Endothelial cell (in vitro differentiated cells): Measurements from ENCODE around the gene PEX10. TPM values are rescaled to one million over a fixed set of nuclear protein-coding genes. Genes with fewer than 3 reads are reported as not detected.
A peak's percentile ranks its signal among the peaks of the same experiment; 100 is the strongest.

ENCODE experiments used
- DNase-seq: peaks from one replicate; pipeline ENCODE4 v3.0.0; 2021; ENCODE audit warnings: low spot score
- H3K27ac Mint-ChIP-seq: one replicate; pipeline ENCODE4 v1.8.0; 2021; ENCODE audit warnings: mixed read lengths, inconsistent platforms; ENCODE audit not compliant: unreplicated experiment
- H3K27me3 Mint-ChIP-seq: one replicate; pipeline ENCODE4 v1.8.0; 2021; ENCODE audit warnings: mild to moderate bottlenecking, moderate library complexity, mixed read lengths, inconsistent platforms; ENCODE audit not compliant: unreplicated experiment
- H3K36me3 Mint-ChIP-seq: one replicate; pipeline ENCODE4 v1.8.0; 2021; ENCODE audit warnings: mild to moderate bottlenecking, low read depth, mixed read lengths, inconsistent platforms; ENCODE audit not compliant: unreplicated experiment
- H3K4me1 Mint-ChIP-seq: one replicate; pipeline ENCODE4 v1.8.0; 2021; ENCODE audit warnings: mild to moderate bottlenecking, mixed read lengths, inconsistent platforms; ENCODE audit not compliant: unreplicated experiment
- H3K4me3 Mint-ChIP-seq: one replicate; pipeline ENCODE4 v1.8.0; 2021; ENCODE audit warnings: mild to moderate bottlenecking, mixed read lengths, inconsistent platforms; ENCODE audit not compliant: unreplicated experiment
- H3K9me3 Mint-ChIP-seq: one replicate; pipeline ENCODE4 v1.8.0; 2021; ENCODE audit warnings: mixed read lengths, inconsistent platforms; ENCODE audit not compliant: unreplicated experiment
- CTCF ChIP-seq: fragments of 200-600 bp; sonication (generic); IDR thresholded peaks from one replicate; pipeline ENCODE4 v1.5.0; 2021; ENCODE audit warnings: antibody characterized with exemption; ENCODE audit not compliant: unreplicated experiment
- total RNA-seq: library from RNA; stranded (reverse); fragmentation: NEBNext Ultra II Directional; extraction: Animal tissue kit (Norgen Biotek cat#: 25700); gene quantifications from one replicate; pipeline ENCODE4 v1.2.1, GENCODE V29; 2021; ENCODE audit not compliant: unreplicated experiment

PEX10 gene
- total RNA-seq, 1 donor from 2014 or later = 25.4 TPM

GRCh38 chr1:2397007-2397679 is 15.2 kb downstream of the PEX10 start:
- Mint-ChIP-seq H3K36me3 (peaks cover 38% of the 10 kb centered on the region), H3K4me3 (no peak overlapping the region), H3K9me3 (no peaks in the 10 kb centered on the region), H3K4me1 (peaks cover 12% of the 10 kb centered on the region), H3K27ac (no peak overlapping the region), H3K27me3 (peaks cover 9% of the 10 kb centered on the region)
- DNase-seq = no peak
- TF ChIP-seq CTCF = no peak

- H3K9me3 Mint-ChIP-seq = no peaks in the 10 kb centered on the region
- H3K27me3 Mint-ChIP-seq = peaks cover 8% of the 10 kb centered on the region
- peaks cover 36% of the 10 kb centered on the region for H3K36me3 Mint-ChIP-seq
- no peak overlapping the region for H3K4me3 Mint-ChIP-seq
- DNase-seq = no peak
- TF ChIP-seq CTCF = no peak
- peaks cover 12% of the 10 kb centered on the region for H3K4me1 Mint-ChIP-seq
- no peak overlapping the region for H3K27ac Mint-ChIP-seq
These were observed 15.9 kb downstream of the PEX10 start for GRCh38 chr1:2396476-2396875.

GRCh38 chr1:2396059-2396458 is 16.3 kb downstream of the PEX10 start:
- no peak for DNase-seq
- peaks cover 36% of the 10 kb centered on the region for H3K36me3 Mint-ChIP-seq
- H3K9me3 Mint-ChIP-seq = no peaks in the 10 kb centered on the region
- no peak overlapping the region for H3K4me3 Mint-ChIP-seq
- TF ChIP-seq CTCF = no peak
- H3K27ac Mint-ChIP-seq = no peak overlapping the region
- H3K4me1 Mint-ChIP-seq = peaks cover 12% of the 10 kb centered on the region
- peaks cover 8% of the 10 kb centered on the region for H3K27me3 Mint-ChIP-seq

- Mint-ChIP-seq H3K4me1 (peaks cover 12% of the 10 kb centered on the region), H3K9me3 (no peaks in the 10 kb centered on the region)
These were observed 17.1 kb downstream of the PEX10 start for GRCh38 chr1:2395245-2395644.

More at GRCh38 chr1:2395245-2395644, 17.1 kb downstream of the PEX10 start:
- H3K36me3 Mint-ChIP-seq = peaks cover 29% of the 10 kb centered on the region
- H3K27me3 Mint-ChIP-seq = peaks cover 8% of the 10 kb centered on the region
- H3K4me3 Mint-ChIP-seq = peak overlapping the region; percentile 47
- no peak overlapping the region for H3K27ac Mint-ChIP-seq
- TF ChIP-seq CTCF = no peak
- no peak for DNase-seq
